Measurements from ENCODE around the gene STK32C. TPM values are rescaled to one million over a fixed set of nuclear protein-coding genes. Genes with fewer than 3 reads are reported as not detected.
A peak's percentile ranks its signal among the peaks of the same experiment; 100 is the strongest.

STK32C gene
- polyA plus RNA-seq, 2 of the 4 experiments (the other 2 are of a cell fraction), result 29.9 to 43.6 TPM

GRCh38 chr10:132294561-132295318, 13.0 kb downstream of the STK32C start:
- no peak overlapping the region for H3K4me2 ChIP-seq
- no peaks in the 10 kb centered on the region for H3K9me3 ChIP-seq
- ChIA-PET CTCF (interaction anchor here (1.1 to 1.2 kb wide), 3 partner anchors 17 to 71 kb away, joined by 3 to 4 read pairs (median 3); no protein-coding TSS in a partner anchor), POLR2A (no interaction called here)
- H3K27ac ChIP-seq, result no peak overlapping the region
- FAIRE-seq (no peak), DNase-seq (ENCODE audit: low read depth in 1 of 2, low spot score in 1 of 2) (no peak), ATAC-seq (no peak)
- TF ChIP-seq REST (IDR thresholded peaks at IDR 0.05) (peak; percentile 86), ZNF302 (CRISPR knock-in tag; IDR thresholded peaks at IDR 0.05) (no peak), ESRRA (IDR thresholded peaks at IDR 0.05; ENCODE audit: borderline replicate concordance, low read length) (no peak)
- WGBS (ENCODE audit: missing lambda C conversion rate), result 85% methylated on average over 22 of the region's 23 CpGs
- H3K4me1 ChIP-seq, result no peaks in the 10 kb centered on the region
- no peak overlapping the region for H3K4me3 ChIP-seq

DNA sequence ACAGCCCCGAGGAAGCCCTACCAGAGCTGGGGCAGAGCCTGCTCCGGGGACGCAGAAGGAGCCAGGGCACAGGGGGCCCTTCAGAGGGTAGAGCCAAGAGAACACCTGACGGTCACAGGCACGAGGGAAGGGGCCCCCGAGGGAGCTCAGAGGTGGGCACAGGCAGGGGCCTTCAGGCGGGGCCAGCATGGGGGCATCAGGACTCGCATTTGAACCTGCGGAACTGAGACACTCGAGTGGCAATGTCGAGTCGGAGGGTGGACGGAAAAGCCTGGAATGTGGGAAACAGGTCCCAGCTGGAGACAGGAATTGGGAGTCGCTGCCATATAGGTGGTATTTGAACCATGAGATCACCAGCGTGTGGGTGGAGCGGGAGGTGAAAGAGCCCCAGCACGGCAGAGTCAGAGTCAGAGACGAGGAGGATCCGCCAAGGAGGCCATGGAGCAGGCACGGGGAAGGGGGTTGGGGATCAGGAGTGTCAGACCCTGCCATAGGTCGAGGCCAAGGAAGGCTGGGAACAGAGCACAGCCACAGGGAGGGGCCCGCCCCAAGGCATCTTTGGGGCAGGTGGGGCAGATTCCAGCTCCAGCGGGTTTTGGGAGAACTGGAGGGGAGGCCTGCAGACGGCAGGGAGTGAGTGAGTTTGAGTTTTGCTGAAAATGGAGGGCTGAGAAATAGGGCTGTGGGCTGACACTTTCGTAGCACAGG, 13.8 kb downstream of the STK32C start:
- Histone ChIP-seq H3K9me3 (no peaks in the 10 kb centered on the region), H3K27ac (no peak overlapping the region), H3K4me2 (no peak overlapping the region), H3K4me1 (no peaks in the 10 kb centered on the region), H3K4me3 (no peak overlapping the region)
- DNase-seq (ENCODE audit: low read depth in 1 of 2, low spot score in 1 of 2) (no peak), FAIRE-seq (no peak), ATAC-seq (no peak)
- ChIA-PET CTCF (interaction anchor here (1.1 to 1.2 kb wide), 2 partner anchors 59 to 70 kb away, joined by 3 to 4 read pairs; no protein-coding TSS in a partner anchor), POLR2A (no interaction called here)
- WGBS (ENCODE audit: missing lambda C conversion rate), result 84% methylated on average over 25 of the region's 25 CpGs
- no peak for TF ChIP-seq KDM1A (IDR thresholded peaks at IDR 0.05; ENCODE audit: low read depth)

DNA sequence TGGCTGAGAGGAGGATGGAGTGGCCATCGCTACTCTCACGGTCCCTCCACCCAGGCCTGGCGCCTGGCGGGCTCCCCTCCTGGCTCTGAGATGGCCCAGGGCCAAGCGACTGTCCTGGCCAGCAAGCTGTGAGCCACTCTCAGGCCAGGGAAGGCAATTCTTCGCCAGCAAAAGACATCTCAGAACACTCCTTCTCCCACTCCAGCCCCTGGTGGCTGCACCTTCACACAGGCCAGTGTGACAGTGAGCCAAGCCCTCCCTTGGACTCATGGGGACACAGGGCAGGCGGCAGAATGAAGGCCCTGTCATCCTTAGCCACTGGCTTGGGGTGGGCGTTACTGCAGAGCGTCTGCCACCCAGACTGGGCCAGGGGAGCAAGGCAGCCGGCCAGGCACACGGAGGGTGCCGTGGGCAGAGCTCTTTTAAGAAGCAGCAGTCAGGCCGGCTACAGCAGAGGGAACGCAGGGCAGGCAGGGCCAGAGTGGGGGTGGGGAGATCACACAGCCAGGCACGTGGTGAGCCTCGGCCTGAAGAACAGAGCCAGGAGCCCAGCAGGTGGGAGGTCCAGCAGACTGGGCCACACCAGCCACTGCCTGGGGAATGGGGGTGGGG, 14.4 kb downstream of the STK32C start:
- ATAC-seq, result no peak; a peak in 1 of 6 replicates
- ChIA-PET CTCF (interaction anchor here (1.1 kb wide), 1 partner anchor 60 kb away, joined by 3 read pairs; no protein-coding TSS in a partner anchor), POLR2A (no interaction called here)
- Histone ChIP-seq H3K9me3 (peaks cover 4% of the 10 kb centered on the region; the same call in 1 of the 3 replicates), H3K4me3 (no peak overlapping the region), H3K4me1 (no peaks in the 10 kb centered on the region), H3K4me2 (no peak overlapping the region), H3K27ac (no peak overlapping the region)
- no peak for DNase-seq (ENCODE audit: low read depth in 1 of 2, low spot score in 1 of 2)
- FAIRE-seq, result no peak
- WGBS (ENCODE audit: missing lambda C conversion rate), result 83% methylated on average over 15 of the region's 16 CpGs
- TF ChIP-seq TP53 (CRISPR knock-in tag; IDR thresholded peaks at IDR 0.05) (no peak), NR3C1 (IDR thresholded peaks at IDR 0.05) (no peak), NPAS2 (CRISPR knock-in tag; IDR thresholded peaks at IDR 0.05; ENCODE audit: borderline replicate concordance) (no peak), EHMT2 (IDR thresholded peaks at IDR 0.05; ENCODE audit: low read depth) (no peak), ZNF302 (CRISPR knock-in tag; IDR thresholded peaks at IDR 0.05) (no peak), JUNB (IDR thresholded peaks at IDR 0.05) (no peak), FOSL2 (IDR thresholded peaks at IDR 0.05) (no peak), FOSL2 (CRISPR knock-in tag; IDR thresholded peaks at IDR 0.05) (no peak), ZFP36 (IDR thresholded peaks at IDR 0.05; ENCODE audit: borderline replicate concordance, partially characterized antibody) (no peak), RCOR1 (IDR thresholded peaks at IDR 0.05; ENCODE audit: low read depth, low read length) (no peak)

All from A549 (cell line).